MM.1S (cell line): ENCODE measurements around the gene SUPT20HL2.

Source experiments
- DNase-seq: peaks from one replicate; pipeline ENCODE4 v3.0.0-alpha.2; 2015
- H2AFZ ChIP-seq: fragments of 300-600 bp; sonication (generic); 2 replicates; pipeline ENCODE4 v1.6.0; 2016; ENCODE audit warnings: antibody characterized with exemption, low read length
- H3F3A ChIP-seq: fragments of 300-600 bp; sonication (generic); 2 replicates; pipeline ENCODE4 v1.6.1; 2016; ENCODE audit warnings: mild to moderate bottlenecking, antibody characterized with exemption, low read length, moderate library complexity, mixed read lengths; ENCODE audit not compliant: insufficient read depth
- H3K27ac ChIP-seq: fragments of 300-600 bp; sonication (generic); 2 replicates; pipeline ENCODE4 v1.5.1; 2016; ENCODE audit warnings: mild to moderate bottlenecking, low read length
- H3K27me3 ChIP-seq: fragments of 300-600 bp; sonication (generic); replicated peaks from 2 replicates; pipeline ENCODE4 v1.6.0; 2016; ENCODE audit warnings: low read length; ENCODE audit not compliant: insufficient read depth
- H3K36me3 ChIP-seq: fragments of 300-600 bp; sonication (generic); replicated peaks from 2 replicates; pipeline ENCODE4 v1.6.1; 2016; ENCODE audit warnings: mild to moderate bottlenecking, low read length, mixed read lengths; ENCODE audit not compliant: insufficient read depth
- H3K4me1 ChIP-seq: fragments of 300-600 bp; sonication (generic); 2 replicates; pipeline ENCODE4 v1.6.1; 2016; ENCODE audit warnings: low read length, mixed read lengths
- H3K4me2 ChIP-seq: fragments of 300-600 bp; sonication (generic); 2 replicates; pipeline ENCODE4 v1.6.0; 2016; ENCODE audit warnings: low read depth, low read length
- H3K4me3 ChIP-seq: fragments of 300-600 bp; sonication (generic); 2 replicates; pipeline ENCODE4 v1.5.1; 2016; ENCODE audit warnings: low read length, mixed read lengths
- H3K79me2 ChIP-seq: fragments of 300-600 bp; sonication (generic); 2 replicates; pipeline ENCODE4 v1.6.1; 2016; ENCODE audit warnings: mixed run types, low read length, mixed read lengths
- H3K9ac ChIP-seq: fragments of 300-600 bp; sonication (generic); 2 replicates; pipeline ENCODE4 v1.6.1; 2016; ENCODE audit warnings: low read length, mixed read lengths
- H3K9me2 ChIP-seq: fragments of 300-600 bp; sonication (generic); replicated peaks from 2 replicates; pipeline ENCODE4 v1.6.1; 2016; ENCODE audit warnings: mild to moderate bottlenecking, low read length, mixed read lengths; ENCODE audit not compliant: insufficient read depth
- H3K9me3 ChIP-seq: fragments of 300-600 bp; sonication (generic); replicated peaks from 2 replicates; pipeline ENCODE4 v1.6.1; 2016; ENCODE audit warnings: mild to moderate bottlenecking, low read length, mixed read lengths; ENCODE audit not compliant: insufficient read depth
- H4K20me1 ChIP-seq: fragments of 300-600 bp; sonication (generic); 2 replicates; pipeline ENCODE4 v1.6.1; 2016; ENCODE audit warnings: mild to moderate bottlenecking, low read length, moderate library complexity, mixed read lengths; ENCODE audit not compliant: insufficient read depth
- EZH2 ChIP-seq: fragments of 300-600 bp; sonication (generic); optimal IDR thresholded peaks from 2 replicates; pipeline ENCODE3; 2017; ENCODE audit warnings: low read depth, mild to moderate bottlenecking, antibody characterized with exemption, low read length, mixed read lengths
- EZH2phosphoT487 ChIP-seq: fragments of 300-600 bp; sonication (generic); IDR thresholded peaks from 2 replicates; pipeline ENCODE4 v1.6.1; 2018; ENCODE audit warnings: antibody characterized with exemption, low read length
- TF ChIP-seq, protein P1 (sequence below): fragments of 300-600 bp; sonication (generic); IDR thresholded peaks from 2 replicates; pipeline ENCODE4 v1.5.1; 2016; ENCODE audit warnings: antibody characterized with exemption, low read length, mixed read lengths

Gene SUPT20HL2

GRCh38 chrX:24334461-24334860 lies 20.6 kb upstream of the SUPT20HL2 start:
- Histone ChIP-seq H3F3A (no peaks in the 10 kb centered on the region), H3K27me3 (no peaks in the 10 kb centered on the region), H4K20me1 (no peaks in the 10 kb centered on the region), H3K27ac (no peak overlapping the region), H2AFZ (no peak overlapping the region), H3K4me3 (no peak overlapping the region), H3K9ac (no peak overlapping the region), H3K4me1 (no peaks in the 10 kb centered on the region), H3K4me2 (no peak overlapping the region), H3K9me2 (no peaks in the 10 kb centered on the region), H3K79me2 (no peaks in the 10 kb centered on the region), H3K9me3 (no peaks in the 10 kb centered on the region), H3K36me3 (no peaks in the 10 kb centered on the region)
- DNase-seq = no peak
- TF ChIP-seq EZH2 = no peak
- TF ChIP-seq, protein P1, sequence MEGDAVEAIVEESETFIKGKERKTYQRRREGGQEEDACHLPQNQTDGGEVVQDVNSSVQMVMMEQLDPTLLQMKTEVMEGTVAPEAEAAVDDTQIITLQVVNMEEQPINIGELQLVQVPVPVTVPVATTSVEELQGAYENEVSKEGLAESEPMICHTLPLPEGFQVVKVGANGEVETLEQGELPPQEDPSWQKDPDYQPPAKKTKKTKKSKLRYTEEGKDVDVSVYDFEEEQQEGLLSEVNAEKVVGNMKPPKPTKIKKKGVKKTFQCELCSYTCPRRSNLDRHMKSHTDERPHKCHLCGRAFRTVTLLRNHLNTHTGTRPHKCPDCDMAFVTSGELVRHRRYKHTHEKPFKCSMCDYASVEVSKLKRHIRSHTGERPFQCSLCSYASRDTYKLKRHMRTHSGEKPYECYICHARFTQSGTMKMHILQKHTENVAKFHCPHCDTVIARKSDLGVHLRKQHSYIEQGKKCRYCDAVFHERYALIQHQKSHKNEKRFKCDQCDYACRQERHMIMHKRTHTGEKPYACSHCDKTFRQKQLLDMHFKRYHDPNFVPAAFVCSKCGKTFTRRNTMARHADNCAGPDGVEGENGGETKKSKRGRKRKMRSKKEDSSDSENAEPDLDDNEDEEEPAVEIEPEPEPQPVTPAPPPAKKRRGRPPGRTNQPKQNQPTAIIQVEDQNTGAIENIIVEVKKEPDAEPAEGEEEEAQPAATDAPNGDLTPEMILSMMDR = no peak

- Histone ChIP-seq H3K27me3 (no peaks in the 10 kb centered on the region), H3K9ac (no peak overlapping the region), H4K20me1 (no peaks in the 10 kb centered on the region), H2AFZ (no peak overlapping the region), H3K4me2 (no peak overlapping the region), H3F3A (no peaks in the 10 kb centered on the region), H3K36me3 (no peaks in the 10 kb centered on the region), H3K27ac (no peak overlapping the region), H3K9me3 (no peaks in the 10 kb centered on the region), H3K9me2 (no peaks in the 10 kb centered on the region), H3K4me1 (no peaks in the 10 kb centered on the region), H3K4me3 (no peak overlapping the region), H3K79me2 (no peaks in the 10 kb centered on the region)
- no peak for DNase-seq
- TF ChIP-seq EZH2phosphoT487 = no peak
- TF ChIP-seq, protein P1 = no peak
- TF ChIP-seq EZH2 = no peak
Measured at GRCh38 chrX:24333371-24333770, 19.5 kb upstream of the SUPT20HL2 start.

DNA sequence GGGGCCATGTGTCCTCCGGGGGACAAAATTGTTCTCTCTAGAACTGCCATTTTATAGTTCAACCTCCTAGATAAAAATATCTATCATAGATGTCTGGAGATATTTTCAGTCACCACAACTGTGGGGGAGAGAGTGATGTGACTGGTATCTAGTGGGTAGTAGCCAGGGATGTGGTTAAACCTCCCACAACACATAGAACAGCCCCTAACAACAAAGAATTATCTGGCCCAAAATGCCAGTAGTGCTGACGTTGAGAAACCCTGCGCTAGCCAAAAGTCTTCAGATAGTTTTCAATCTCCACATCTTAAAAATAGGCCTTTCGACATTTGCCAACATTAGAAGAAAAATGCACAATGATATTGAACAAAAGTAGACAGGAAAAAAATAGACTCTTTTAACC lies 19.0 kb upstream of the SUPT20HL2 start:
- H3K4me3 ChIP-seq = no peak overlapping the region
- DNase-seq = no peak
- no peaks in the 10 kb centered on the region for H3K79me2 ChIP-seq
- H4K20me1 ChIP-seq = no peaks in the 10 kb centered on the region
- H3K27ac ChIP-seq = no peak overlapping the region
- no peak overlapping the region for H2AFZ ChIP-seq
- no peaks in the 10 kb centered on the region for H3K27me3 ChIP-seq
- TF ChIP-seq EZH2 (no peak), EZH2phosphoT487 (no peak)
- TF ChIP-seq, protein P1 = no peak
- no peaks in the 10 kb centered on the region for H3K9me3 ChIP-seq
- H3F3A ChIP-seq = no peaks in the 10 kb centered on the region
- no peak overlapping the region for H3K9ac ChIP-seq
- H3K4me1 ChIP-seq = no peaks in the 10 kb centered on the region
- H3K9me2 ChIP-seq = no peaks in the 10 kb centered on the region
- no peak overlapping the region for H3K4me2 ChIP-seq
- no peaks in the 10 kb centered on the region for H3K36me3 ChIP-seq

GRCh38 chrX:24325231-24325630 lies 11.4 kb upstream of the SUPT20HL2 start:
- Histone ChIP-seq H3K4me3 (no peak overlapping the region), H3K27me3 (no peaks in the 10 kb centered on the region), H3K4me2 (no peak overlapping the region), H3K9me2 (no peaks in the 10 kb centered on the region), H3K27ac (no peak overlapping the region), H2AFZ (no peak overlapping the region), H3K4me1 (no peaks in the 10 kb centered on the region), H3K9ac (no peak overlapping the region), H4K20me1 (no peaks in the 10 kb centered on the region), H3K9me3 (no peaks in the 10 kb centered on the region), H3F3A (no peaks in the 10 kb centered on the region), H3K36me3 (no peaks in the 10 kb centered on the region), H3K79me2 (no peaks in the 10 kb centered on the region)
- no peak for TF ChIP-seq EZH2
- no peak for TF ChIP-seq EZH2phosphoT487
- TF ChIP-seq, protein P1 = no peak
- DNase-seq = no peak
